IMR-90 (cell line): Measurements from ENCODE around the gene CYSRT1. TPM values are rescaled to one million over a fixed set of nuclear protein-coding genes. Genes with fewer than 3 reads are reported as not detected.

Experiments used
- ATAC-seq: fragments of 200-7000 bp; cut with Tn5 transposase; 2 replicates; pipeline ENCODE4 v1.9.1; 2020; ENCODE audit warnings: low read depth, mild to moderate bottlenecking, moderate library complexity
- BruUV-seq: library from RNA; stranded (reverse); fragments of 400-500 nt; replicated peaks from 2 replicates; lab custom pipeline; 2021; lab: Mats Ljungman, UMichigan
- CTCF ChIA-PET: fragments of 300-600 bp; formaldehyde crosslinking; extraction: SDS; loops from one replicate; lab custom pipeline; 2021; ENCODE audit warnings: antibody characterized with exemption; lab: Yijun Ruan, JAX
- POLR2A ChIA-PET: fragments of 300-600 bp; sonication (Branson Sonifier 250); formaldehyde crosslinking; loops from one replicate; lab custom pipeline; 2022; ENCODE audit warnings: antibody characterized with exemption; ENCODE audit not compliant: unreplicated experiment; lab: Charles Lee
- DNase-seq: peaks from one replicate; pipeline ENCODE4 v3.0.0; 2013
- H2AFZ ChIP-seq: replicated peaks from 2 replicates; pipeline ENCODE3; 2013; ENCODE audit warnings: low read length, mild to moderate bottlenecking; ENCODE audit not compliant: poor library complexity
- H2AK5ac ChIP-seq: 2 replicates; pipeline ENCODE4 v1.6.1; 2013; ENCODE audit warnings: low read depth, low read length, inconsistent platforms
- H2AK9ac ChIP-seq: replicated peaks from 2 replicates; pipeline ENCODE3; 2013; ENCODE audit warnings: mild to moderate bottlenecking, low read depth, low read length, moderate library complexity; ENCODE audit not compliant: poor library complexity
- H2BK120ac ChIP-seq: 2 replicates; pipeline ENCODE4 v1.6.1; 2013; ENCODE audit warnings: low read depth, low read length, inconsistent platforms
- H2BK15ac ChIP-seq: 3 replicates; pipeline ENCODE4 v1.6.1; 2013; ENCODE audit warnings: low read depth, low read length, inconsistent platforms
- H2BK20ac ChIP-seq: 2 replicates; pipeline ENCODE4 v1.6.1; 2013; ENCODE audit warnings: low read depth, mild to moderate bottlenecking, inconsistent platforms, low read length, moderate library complexity
- H2BK5ac ChIP-seq: 2 replicates; pipeline ENCODE4 v1.6.1; 2013; ENCODE audit warnings: mild to moderate bottlenecking, low read depth, low read length, inconsistent platforms; ENCODE audit not compliant: poor library complexity, severe bottlenecking
- H3K14ac ChIP-seq: replicated peaks from 2 replicates; pipeline ENCODE4 v1.6.1; 2013; ENCODE audit warnings: low read depth, low read length, inconsistent platforms
- H3K18ac ChIP-seq: 2 replicates; pipeline ENCODE4 v1.6.1; 2013; ENCODE audit warnings: low read depth, low read length, control low read depth
- H3K23ac ChIP-seq: 2 replicates; pipeline ENCODE4 v1.6.1; 2013; ENCODE audit warnings: low read depth, low read length, inconsistent platforms
- H3K27ac ChIP-seq: 2 replicates; pipeline ENCODE4 v1.5.1; 2013; ENCODE audit warnings: mild to moderate bottlenecking, control low read depth, low read length; ENCODE audit not compliant: insufficient read depth
- H3K27me3 ChIP-seq: 2 replicates; pipeline ENCODE4 v1.6.1; 2013; ENCODE audit warnings: low read length; ENCODE audit not compliant: control insufficient read depth, insufficient read depth
- H3K36me3 ChIP-seq: 2 replicates; pipeline ENCODE4 v1.6.1; 2013; ENCODE audit warnings: low read length, mixed read lengths; ENCODE audit not compliant: control insufficient read depth, insufficient read depth
- H3K4ac ChIP-seq: 2 replicates; pipeline ENCODE4 v1.6.1; 2013; ENCODE audit warnings: low read depth, low read length, inconsistent platforms
- H3K4me1 ChIP-seq: 2 replicates; pipeline ENCODE4 v1.6.1; 2013; ENCODE audit warnings: low read length, mixed read lengths; ENCODE audit not compliant: control insufficient read depth, insufficient read depth
- H3K4me2 ChIP-seq: 2 replicates; pipeline ENCODE4 v1.6.1; 2013; ENCODE audit warnings: low read depth, mild to moderate bottlenecking, control low read depth, low read length, moderate library complexity
- H3K4me3 ChIP-seq: 2 replicates; pipeline ENCODE4 v1.5.1; 2013; ENCODE audit warnings: low read depth, mild to moderate bottlenecking, control low read depth, low read length, moderate library complexity; ENCODE audit not compliant: insufficient read depth
- H3K56ac ChIP-seq: 2 replicates; pipeline ENCODE4 v1.6.1; 2013; ENCODE audit warnings: low read length, inconsistent platforms; ENCODE audit not compliant: insufficient read depth; ENCODE audit errors: extremely low read depth
- H3K79me1 ChIP-seq, 2 experiments: 2 replicates each; pipeline ENCODE4 v1.6.1; 2013; ENCODE audit warnings: low read length in 2 of 2, inconsistent platforms in 1 of 2, low read depth in 1 of 2
- H3K9ac ChIP-seq: 2 replicates; pipeline ENCODE4 v1.6.1; 2013; ENCODE audit warnings: low read depth, low read length, control low read depth
- H3K9me1 ChIP-seq: 2 replicates; pipeline ENCODE4 v1.6.1; 2013; ENCODE audit warnings: low read length, inconsistent platforms; ENCODE audit not compliant: insufficient read depth
- H3K9me3 ChIP-seq: 2 replicates; pipeline ENCODE4 v1.6.1; 2013; ENCODE audit warnings: low read length; ENCODE audit not compliant: control insufficient read depth, insufficient read depth
- H4K20me1 ChIP-seq: 2 replicates; pipeline ENCODE4 v1.6.1; 2013; ENCODE audit warnings: low read length, inconsistent platforms; ENCODE audit not compliant: insufficient read depth
- H4K5ac ChIP-seq: 2 replicates; pipeline ENCODE4 v1.6.1; 2013; ENCODE audit warnings: mild to moderate bottlenecking, low read depth, low read length, control low read depth
- H4K8ac ChIP-seq, 2 experiments: 2 replicates each; pipeline ENCODE4 v1.6.1; 2013; ENCODE audit warnings: low read depth in 2 of 2, low read length in 2 of 2, control low read depth in 1 of 2, inconsistent platforms in 1 of 2
- H4K91ac ChIP-seq: 2 replicates; pipeline ENCODE4 v1.6.1; 2013; ENCODE audit warnings: low read depth, low read length, inconsistent platforms; ENCODE audit not compliant: insufficient read depth
- MAFK ChIP-seq: IDR thresholded peaks from 2 replicates; pipeline ENCODE4 v1.6.1; 2012; ENCODE audit warnings: low read depth, low read length, improper control_type of control experiment
- WGBS, 2 experiments: methylation state at CpG; one replicate each; pipeline versions ENCODE4 v1.1.5 to v1.1.7; 2013; ENCODE audit warnings: missing lambda C conversion rate in 2 of 2; ENCODE audit not compliant: insufficient read length in 1 of 2; ENCODE audit errors: extremely low coverage in 2 of 2; 5-methylcytosine and 5-hydroxymethylcytosine counted together
- dilution Hi-C: fragments of 300-500 bp; cut with HindIII; formaldehyde crosslinking; loops from one replicate; pipeline ENCODE4 v1.14.3; 2018; ENCODE audit warnings: low sequenced_read_pairs; ENCODE audit not compliant: unreplicated experiment
- in situ Hi-C: fragments of 300-500 bp; cut with MboI; formaldehyde crosslinking; loops from 3 replicates; pipeline ENCODE4 v1.14.3; 2019; ENCODE audit warnings: low sequenced_read_pairs, inconsistent platforms, mixed read lengths
- intact Hi-C: fragments of 100-400 bp; cut with micrococcal nuclease; formaldehyde crosslinking; loops from 2 replicates; pipeline ENCODE4 v1.10.0; 2022
- polyA plus RNA-seq, 3 experiments: library from polyadenylated mRNA; depleted of rRNA; stranded (reverse); fragments of >200 nt; gene quantifications; 2 replicates each; pipeline ENCODE4 v1.2.3, GENCODE V29; 2012; ENCODE audit warnings: low replicate concordance in 1 of 3
- total RNA-seq: library from RNA; depleted of rRNA; stranded (reverse); fragments of >200 nt; gene quantifications from 2 replicates; pipeline ENCODE4 v1.2.3, GENCODE V29; 2012

CYSRT1 gene
- total and polyA plus RNA-seq, 2 of the 4 experiments (the other 2 are of a cell fraction): 0.18 to 0.84 TPM

DNA sequence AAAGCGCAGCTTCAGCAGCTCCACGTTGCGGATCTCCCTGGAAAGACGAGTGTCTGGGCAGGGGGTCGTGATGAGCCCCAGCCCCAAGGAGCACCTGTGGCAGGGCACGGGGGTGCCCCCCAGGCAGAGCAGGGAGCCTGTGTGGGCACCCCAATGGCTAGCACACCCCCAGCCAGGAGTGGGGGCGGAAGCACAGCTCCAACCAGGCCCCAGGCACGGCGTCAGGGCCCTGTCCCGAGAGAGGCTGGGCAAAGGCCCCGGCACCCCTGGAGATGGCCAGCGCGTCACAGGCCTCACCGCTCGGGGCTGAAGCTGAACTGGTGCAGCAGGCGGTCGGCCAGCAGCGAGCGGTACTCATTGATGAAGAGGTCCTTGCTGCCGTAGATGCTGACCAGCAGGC, 44.5 kb upstream of the CYSRT1 start:
- 0 out of 2 replicates have a peak, but pooled peaks cover 2% of the 10 kb centered on the region for H3K9me1 ChIP-seq
- no peak overlapping the region for H2AFZ ChIP-seq
- H3K23ac ChIP-seq: no peak overlapping the region
- no peaks in the 10 kb centered on the region for H3K9me3 ChIP-seq
- no peak overlapping the region for H2BK5ac ChIP-seq
- H2BK15ac ChIP-seq: no peak overlapping the region
- WGBS, 2 experiments: 93% methylated on average over 17 of the region's 20 CpGs; no CpG with 5 or more reads in 1 of the 2 experiments
- peaks cover 67% of the 10 kb centered on the region for H3K36me3 ChIP-seq
- no peak overlapping the region for H2AK5ac ChIP-seq
- H3K79me1 ChIP-seq: peaks cover 0 to 2% of the 10 kb centered on the region in 2 experiments; a peak in 1 of 4 replicates
- ATAC-seq: no peak
- no peaks in the 10 kb centered on the region; the same call in 1 of the 2 replicates for H4K20me1 ChIP-seq
- H3K27me3 ChIP-seq: no peaks in the 10 kb centered on the region
- no peak overlapping the region for H3K27ac ChIP-seq
- ChIA-PET POLR2A (no interaction called here), CTCF (no interaction called here)
- intact Hi-C loops: no loop called here
- no peaks in the 10 kb centered on the region; the same call in 1 of the 2 replicates for H3K4me1 ChIP-seq
- H3K18ac ChIP-seq: no peak overlapping the region
- no peak overlapping the region for H3K9ac ChIP-seq
- no peak overlapping the region for H2BK20ac ChIP-seq
- H2BK120ac ChIP-seq: no peak overlapping the region
- no peak overlapping the region for H2AK9ac ChIP-seq
- no peak overlapping the region for H3K4me3 ChIP-seq
- BruUV-seq: no TSS peak
- dilution Hi-C loops: no loop called here
- no peak overlapping the region for H3K4me2 ChIP-seq
- H4K5ac ChIP-seq: no peak overlapping the region
- in situ Hi-C loops: no loop called here
- no peak overlapping the region for H3K14ac ChIP-seq
- no peak overlapping the region for H3K4ac ChIP-seq
- TF ChIP-seq MAFK: no peak
- H4K91ac ChIP-seq: no peak overlapping the region
- no peak for DNase-seq
- no peak overlapping the region for H4K8ac ChIP-seq
- no peak overlapping the region for H3K56ac ChIP-seq
